Body of pancreas (tissue), 4 donors: ENCODE measurements around the gene ADAMTS20.
"Not testable (repeated sequence)": the region's sequence is repeated elsewhere in the genome, so short reads cannot be mapped to it uniquely, and the experiment has no call there.

ENCODE experiments used
- POLR2A ChIP-seq, 3 donors: fragments of 450-650 bp; IDR thresholded peaks; one replicate each; pipeline ENCODE4 v1.6.1; 2016; ENCODE audit warnings: antibody characterized with exemption in 3 of 3, mild to moderate bottlenecking in 2 of 3
- TF ChIP-seq, protein P1 (sequence below), 7 experiments: fragments of 450-650 bp in 4 of 7; fragments of 200-600 bp in 3 of 7; sonication (generic) in 3 of 7; IDR thresholded peaks; one replicate each; pipeline ENCODE4 v1.5.1; 2016 to 2019; ENCODE audit warnings: antibody characterized with exemption in 7 of 7

DNA sequence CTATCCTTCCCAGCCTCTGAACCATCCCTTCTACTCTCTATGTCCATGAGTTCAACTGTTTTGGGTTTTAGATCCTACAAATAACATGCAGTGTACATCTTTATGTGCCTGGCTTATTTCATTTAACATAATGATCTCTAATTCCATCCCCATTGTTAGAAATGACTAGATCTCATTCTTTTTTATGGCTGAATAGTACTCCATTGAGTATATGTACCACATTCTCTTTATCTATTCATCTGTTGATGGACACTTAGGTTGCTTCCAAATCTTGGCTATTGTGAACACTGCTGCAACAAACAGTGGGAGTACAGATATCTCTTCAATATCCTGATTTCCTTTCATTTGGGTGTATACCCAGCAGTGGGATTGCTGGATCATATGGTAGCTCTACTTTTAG lies 14.3 kb downstream of the ADAMTS20 start:
- TF ChIP-seq POLR2A (IDR thresholded peaks at IDR 0.05), result not testable (repeated sequence)
- TF ChIP-seq, protein P1, sequence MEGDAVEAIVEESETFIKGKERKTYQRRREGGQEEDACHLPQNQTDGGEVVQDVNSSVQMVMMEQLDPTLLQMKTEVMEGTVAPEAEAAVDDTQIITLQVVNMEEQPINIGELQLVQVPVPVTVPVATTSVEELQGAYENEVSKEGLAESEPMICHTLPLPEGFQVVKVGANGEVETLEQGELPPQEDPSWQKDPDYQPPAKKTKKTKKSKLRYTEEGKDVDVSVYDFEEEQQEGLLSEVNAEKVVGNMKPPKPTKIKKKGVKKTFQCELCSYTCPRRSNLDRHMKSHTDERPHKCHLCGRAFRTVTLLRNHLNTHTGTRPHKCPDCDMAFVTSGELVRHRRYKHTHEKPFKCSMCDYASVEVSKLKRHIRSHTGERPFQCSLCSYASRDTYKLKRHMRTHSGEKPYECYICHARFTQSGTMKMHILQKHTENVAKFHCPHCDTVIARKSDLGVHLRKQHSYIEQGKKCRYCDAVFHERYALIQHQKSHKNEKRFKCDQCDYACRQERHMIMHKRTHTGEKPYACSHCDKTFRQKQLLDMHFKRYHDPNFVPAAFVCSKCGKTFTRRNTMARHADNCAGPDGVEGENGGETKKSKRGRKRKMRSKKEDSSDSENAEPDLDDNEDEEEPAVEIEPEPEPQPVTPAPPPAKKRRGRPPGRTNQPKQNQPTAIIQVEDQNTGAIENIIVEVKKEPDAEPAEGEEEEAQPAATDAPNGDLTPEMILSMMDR (IDR thresholded peaks at IDR 0.05), result not testable (repeated sequence)
